Measurements from ENCODE around the gene BCL2.

The BCL2 gene

GRCh38 chr18:63142594-63143225 lies 176.9 kb downstream of the BCL2 start:
- no peaks in the 10 kb centered on the region for H3K9me3 ChIP-seq (ENCODE audit: control insufficient read depth, low read length)
- H3K4me2 ChIP-seq (ENCODE audit: low read length), result peak overlapping the region; percentile 15
- H3K9ac ChIP-seq, result no peak overlapping the region
- no peak overlapping the region for H3K4me3 ChIP-seq (ENCODE audit: low read depth, low read length)
- H2AFZ ChIP-seq, result no peak overlapping the region
- TF ChIP-seq, protein P1, sequence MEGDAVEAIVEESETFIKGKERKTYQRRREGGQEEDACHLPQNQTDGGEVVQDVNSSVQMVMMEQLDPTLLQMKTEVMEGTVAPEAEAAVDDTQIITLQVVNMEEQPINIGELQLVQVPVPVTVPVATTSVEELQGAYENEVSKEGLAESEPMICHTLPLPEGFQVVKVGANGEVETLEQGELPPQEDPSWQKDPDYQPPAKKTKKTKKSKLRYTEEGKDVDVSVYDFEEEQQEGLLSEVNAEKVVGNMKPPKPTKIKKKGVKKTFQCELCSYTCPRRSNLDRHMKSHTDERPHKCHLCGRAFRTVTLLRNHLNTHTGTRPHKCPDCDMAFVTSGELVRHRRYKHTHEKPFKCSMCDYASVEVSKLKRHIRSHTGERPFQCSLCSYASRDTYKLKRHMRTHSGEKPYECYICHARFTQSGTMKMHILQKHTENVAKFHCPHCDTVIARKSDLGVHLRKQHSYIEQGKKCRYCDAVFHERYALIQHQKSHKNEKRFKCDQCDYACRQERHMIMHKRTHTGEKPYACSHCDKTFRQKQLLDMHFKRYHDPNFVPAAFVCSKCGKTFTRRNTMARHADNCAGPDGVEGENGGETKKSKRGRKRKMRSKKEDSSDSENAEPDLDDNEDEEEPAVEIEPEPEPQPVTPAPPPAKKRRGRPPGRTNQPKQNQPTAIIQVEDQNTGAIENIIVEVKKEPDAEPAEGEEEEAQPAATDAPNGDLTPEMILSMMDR (IDR thresholded peaks at IDR 0.05), result no peak
- peaks cover 12% of the 10 kb centered on the region for H3K79me2 ChIP-seq
- H3K4me1 ChIP-seq, result peaks cover 9% of the 10 kb centered on the region
- H3K36me3 ChIP-seq (ENCODE audit: control insufficient read depth, insufficient read depth, low read length), result no peaks in the 10 kb centered on the region
- no peak overlapping the region for H3K27ac ChIP-seq
- H3K27me3 ChIP-seq (ENCODE audit: control insufficient read depth, insufficient read depth, low read length), result no peaks in the 10 kb centered on the region

- no peak overlapping the region for H3K4me2 ChIP-seq (ENCODE audit: low read length)
- H3K4me1 ChIP-seq, result peaks cover 9% of the 10 kb centered on the region
- peaks cover 10% of the 10 kb centered on the region for H3K79me2 ChIP-seq
Measured at GRCh38 chr18:63141778-63142176, 177.8 kb downstream of the BCL2 start.

DNA sequence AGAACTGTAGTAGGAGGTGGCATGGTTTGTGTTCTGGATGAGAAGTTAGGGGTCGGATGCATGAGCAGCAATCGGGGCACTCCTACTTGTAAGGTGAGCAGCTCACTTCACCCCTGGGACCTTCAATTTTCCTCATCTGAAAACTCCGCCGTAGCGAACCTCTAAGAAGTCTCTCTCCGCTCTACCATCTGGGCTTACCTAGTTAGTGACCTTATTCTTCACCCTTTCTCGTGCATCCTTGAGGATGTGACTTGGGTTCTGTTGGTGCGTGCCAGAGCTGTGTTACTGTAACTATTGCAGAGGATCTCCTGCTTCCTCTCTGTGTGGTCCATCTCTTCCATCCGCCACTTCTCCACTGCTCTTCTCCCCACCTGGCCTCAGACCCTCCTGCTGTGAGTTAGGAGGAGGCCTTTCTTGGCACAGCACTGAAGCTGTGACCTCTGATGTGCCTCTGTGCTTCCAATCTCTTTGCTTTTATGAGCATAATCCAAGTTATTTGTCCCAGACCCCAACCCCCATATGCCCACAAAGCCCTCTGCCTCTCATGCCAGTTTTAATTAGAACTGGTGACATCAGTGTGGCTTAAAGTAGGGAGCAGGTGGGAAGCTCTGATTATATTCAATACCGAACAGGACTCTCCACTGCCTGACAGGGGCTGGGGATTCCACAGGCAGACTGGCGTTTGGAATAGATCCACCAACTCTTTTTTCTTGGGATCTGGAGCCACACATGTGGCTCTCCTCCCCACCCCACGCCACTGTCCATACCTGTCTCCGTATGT lies 178.4 kb downstream of the BCL2 start:
- H3K27ac ChIP-seq, result no peak overlapping the region
- no peak overlapping the region for H3K4me2 ChIP-seq (ENCODE audit: low read length)
- peaks cover 9% of the 10 kb centered on the region for H3K79me2 ChIP-seq
- H3K4me1 ChIP-seq, result peaks cover 9% of the 10 kb centered on the region
- no peaks in the 10 kb centered on the region for H3K9me3 ChIP-seq (ENCODE audit: control insufficient read depth, low read length)
- H3K4me3 ChIP-seq (ENCODE audit: low read depth, low read length), result no peak overlapping the region
- TF ChIP-seq, protein P1 (IDR thresholded peaks at IDR 0.05), result no peak
- H2AFZ ChIP-seq, result no peak overlapping the region
- no peaks in the 10 kb centered on the region for H3K27me3 ChIP-seq (ENCODE audit: control insufficient read depth, insufficient read depth, low read length)
- no peaks in the 10 kb centered on the region for H3K36me3 ChIP-seq (ENCODE audit: control insufficient read depth, insufficient read depth, low read length)
- H3K9ac ChIP-seq, result no peak overlapping the region

More at GRCh38 chr18:63141778-63142176, 177.8 kb downstream of the BCL2 start:
- Histone ChIP-seq H2AFZ (no peak overlapping the region), H3K9me3 (ENCODE audit: control insufficient read depth, low read length) (no peaks in the 10 kb centered on the region), H3K27ac (no peak overlapping the region), H3K9ac (no peak overlapping the region), H3K27me3 (ENCODE audit: control insufficient read depth, insufficient read depth, low read length) (no peaks in the 10 kb centered on the region), H3K4me3 (ENCODE audit: low read depth, low read length) (no peak overlapping the region), H3K36me3 (ENCODE audit: control insufficient read depth, insufficient read depth, low read length) (no peaks in the 10 kb centered on the region)
- TF ChIP-seq, protein P1 (IDR thresholded peaks at IDR 0.05), result no peak

- H3K36me3 ChIP-seq (ENCODE audit: control insufficient read depth, insufficient read depth, low read length), result no peaks in the 10 kb centered on the region
- H3K27me3 ChIP-seq (ENCODE audit: control insufficient read depth, insufficient read depth, low read length), result no peaks in the 10 kb centered on the region
- no peaks in the 10 kb centered on the region for H3K9me3 ChIP-seq (ENCODE audit: control insufficient read depth, low read length)
- no peak overlapping the region for H3K4me2 ChIP-seq (ENCODE audit: low read length)
- no peak overlapping the region for H3K9ac ChIP-seq
- no peak overlapping the region for H3K4me3 ChIP-seq (ENCODE audit: low read depth, low read length)
- H3K79me2 ChIP-seq, result peaks cover 7% of the 10 kb centered on the region
- H2AFZ ChIP-seq, result no peak overlapping the region
- peaks cover 9% of the 10 kb centered on the region for H3K4me1 ChIP-seq
- TF ChIP-seq, protein P1 (IDR thresholded peaks at IDR 0.05), result no peak
- H3K27ac ChIP-seq, result no peak overlapping the region
Measured at GRCh38 chr18:63140038-63140450, 179.5 kb downstream of the BCL2 start.

Data from parathyroid adenoma (tissue), 2 donors.